Measurements from ENCODE around the gene GRAMD2B.

- TF ChIP-seq, protein P1, sequence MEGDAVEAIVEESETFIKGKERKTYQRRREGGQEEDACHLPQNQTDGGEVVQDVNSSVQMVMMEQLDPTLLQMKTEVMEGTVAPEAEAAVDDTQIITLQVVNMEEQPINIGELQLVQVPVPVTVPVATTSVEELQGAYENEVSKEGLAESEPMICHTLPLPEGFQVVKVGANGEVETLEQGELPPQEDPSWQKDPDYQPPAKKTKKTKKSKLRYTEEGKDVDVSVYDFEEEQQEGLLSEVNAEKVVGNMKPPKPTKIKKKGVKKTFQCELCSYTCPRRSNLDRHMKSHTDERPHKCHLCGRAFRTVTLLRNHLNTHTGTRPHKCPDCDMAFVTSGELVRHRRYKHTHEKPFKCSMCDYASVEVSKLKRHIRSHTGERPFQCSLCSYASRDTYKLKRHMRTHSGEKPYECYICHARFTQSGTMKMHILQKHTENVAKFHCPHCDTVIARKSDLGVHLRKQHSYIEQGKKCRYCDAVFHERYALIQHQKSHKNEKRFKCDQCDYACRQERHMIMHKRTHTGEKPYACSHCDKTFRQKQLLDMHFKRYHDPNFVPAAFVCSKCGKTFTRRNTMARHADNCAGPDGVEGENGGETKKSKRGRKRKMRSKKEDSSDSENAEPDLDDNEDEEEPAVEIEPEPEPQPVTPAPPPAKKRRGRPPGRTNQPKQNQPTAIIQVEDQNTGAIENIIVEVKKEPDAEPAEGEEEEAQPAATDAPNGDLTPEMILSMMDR (IDR thresholded peaks at IDR 0.05) = no peak
- TF ChIP-seq POLR2A (IDR thresholded peaks at IDR 0.05) = no peak
Measured at GRCh38 chr5:126400621-126401251, 22.5 kb upstream of the GRAMD2B start.

Measured in Peyer's patch (tissue), 4 donors.